ENCODE results near the gene PLXNA4.

The PLXNA4 gene

GRCh38 chr7:132618956-132619305 lies 42.7 kb upstream of the PLXNA4 start:
- no peaks in the 10 kb centered on the region for H3K36me3 ChIP-seq (ENCODE audit: control insufficient read depth in 2 of 2, insufficient read depth in 1 of 2, low read length in 2 of 2)
- no peaks in the 10 kb centered on the region for H3K4me1 ChIP-seq (ENCODE audit: control insufficient read depth, insufficient read depth, low read length)
- no peak overlapping the region for H3K4me3 ChIP-seq (ENCODE audit: low read depth, low read length)
- POLR2A ChIA-PET = no interaction called here
- TF ChIP-seq ZNF664 (tag by site-specific recombination; IDR thresholded peaks at IDR 0.05) = no peak
- TF ChIP-seq ZNF660 (tag by site-specific recombination; IDR thresholded peaks at IDR 0.05) = no peak
- TF ChIP-seq, protein P1, sequence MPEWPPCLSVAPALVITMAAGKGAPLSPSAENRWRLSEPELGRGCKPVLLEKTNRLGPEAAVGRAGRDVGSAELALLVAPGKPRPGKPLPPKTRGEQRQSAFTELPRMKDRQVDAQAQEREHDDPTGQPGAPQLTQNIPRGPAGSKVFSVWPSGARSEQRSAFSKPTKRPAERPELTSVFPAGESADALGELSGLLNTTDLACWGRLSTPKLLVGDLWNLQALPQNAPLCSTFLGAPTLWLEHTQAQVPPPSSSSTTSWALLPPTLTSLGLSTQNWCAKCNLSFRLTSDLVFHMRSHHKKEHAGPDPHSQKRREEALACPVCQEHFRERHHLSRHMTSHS (tag by site-specific recombination; IDR thresholded peaks at IDR 0.05) = no peak
- no peak for TF ChIP-seq ZNF184 (tag by site-specific recombination; IDR thresholded peaks at IDR 0.05)
- no peak for TF ChIP-seq ZNF707 (tag by site-specific recombination; IDR thresholded peaks at IDR 0.05)
- no peak for TF ChIP-seq ZNF843 (tag by site-specific recombination; IDR thresholded peaks at IDR 0.05)
- TF ChIP-seq OSR2 (tag by site-specific recombination; IDR thresholded peaks at IDR 0.05) = no peak
- TF ChIP-seq ZFHX2 (tag by site-specific recombination; conservative IDR thresholded peaks at IDR 0.05) = no peak
- TF ChIP-seq, protein P2, sequence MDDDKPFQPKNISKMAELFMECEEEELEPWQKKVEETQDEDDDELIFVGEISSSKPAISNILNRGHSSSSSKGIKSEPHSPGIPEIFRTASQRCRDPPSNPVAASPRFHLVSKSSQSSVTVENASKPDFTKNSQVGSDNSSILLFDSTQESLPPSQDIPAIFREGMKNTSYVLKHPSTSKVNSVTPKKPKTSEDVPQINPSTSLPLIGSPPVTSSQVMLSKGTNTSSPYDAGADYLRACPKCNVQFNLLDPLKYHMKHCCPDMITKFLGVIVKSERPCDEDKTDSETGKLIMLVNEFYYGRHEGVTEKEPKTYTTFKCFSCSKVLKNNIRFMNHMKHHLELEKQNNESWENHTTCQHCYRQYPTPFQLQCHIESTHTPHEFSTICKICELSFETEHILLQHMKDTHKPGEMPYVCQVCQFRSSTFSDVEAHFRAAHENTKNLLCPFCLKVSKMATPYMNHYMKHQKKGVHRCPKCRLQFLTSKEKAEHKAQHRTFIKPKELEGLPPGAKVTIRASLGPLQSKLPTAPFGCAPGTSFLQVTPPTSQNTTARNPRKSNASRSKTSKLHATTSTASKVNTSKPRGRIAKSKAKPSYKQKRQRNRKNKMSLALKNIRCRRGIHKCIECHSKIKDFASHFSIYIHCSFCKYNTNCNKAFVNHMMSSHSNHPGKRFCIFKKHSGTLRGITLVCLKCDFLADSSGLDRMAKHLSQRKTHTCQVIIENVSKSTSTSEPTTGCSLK (tag by site-specific recombination; IDR thresholded peaks at IDR 0.05) = no peak
- TF ChIP-seq HOXA7 (CRISPR knock-in tag; IDR thresholded peaks at IDR 0.05; ENCODE audit: borderline replicate concordance) = no peak
- TF ChIP-seq ZNF23 (tag by site-specific recombination; IDR thresholded peaks at IDR 0.05; ENCODE audit: borderline replicate concordance) = no peak
- CTCF ChIA-PET = no interaction called here
- no peak overlapping the region for H3K27ac ChIP-seq (ENCODE audit: extremely low read depth, low read depth, low read length)
- H3K9me3 ChIP-seq (ENCODE audit: control insufficient read depth, insufficient read depth, low read depth, low read length) = no peaks in the 10 kb centered on the region

GRCh38 chr7:132618271-132618955 lies 42.1 kb upstream of the PLXNA4 start:
- no peak overlapping the region for H3K27ac ChIP-seq (ENCODE audit: extremely low read depth, low read depth, low read length)
- no peak overlapping the region for H3K4me3 ChIP-seq (ENCODE audit: low read depth, low read length)
- ChIA-PET POLR2A (no interaction called here), CTCF (interaction anchor here (0.5 to 0.6 kb wide), 2 partner anchors 459 to 816 kb away, joined by 3 read pairs; no protein-coding TSS in a partner anchor)
- no peak for TF ChIP-seq GLIS1 (tag by site-specific recombination; IDR thresholded peaks at IDR 0.05)
- no peaks in the 10 kb centered on the region for H3K9me3 ChIP-seq (ENCODE audit: control insufficient read depth, insufficient read depth, low read depth, low read length)
- H3K4me1 ChIP-seq (ENCODE audit: control insufficient read depth, insufficient read depth, low read length) = no peaks in the 10 kb centered on the region
- no peaks in the 10 kb centered on the region for H3K36me3 ChIP-seq (ENCODE audit: control insufficient read depth in 2 of 2, insufficient read depth in 1 of 2, low read length in 2 of 2)

DNA sequence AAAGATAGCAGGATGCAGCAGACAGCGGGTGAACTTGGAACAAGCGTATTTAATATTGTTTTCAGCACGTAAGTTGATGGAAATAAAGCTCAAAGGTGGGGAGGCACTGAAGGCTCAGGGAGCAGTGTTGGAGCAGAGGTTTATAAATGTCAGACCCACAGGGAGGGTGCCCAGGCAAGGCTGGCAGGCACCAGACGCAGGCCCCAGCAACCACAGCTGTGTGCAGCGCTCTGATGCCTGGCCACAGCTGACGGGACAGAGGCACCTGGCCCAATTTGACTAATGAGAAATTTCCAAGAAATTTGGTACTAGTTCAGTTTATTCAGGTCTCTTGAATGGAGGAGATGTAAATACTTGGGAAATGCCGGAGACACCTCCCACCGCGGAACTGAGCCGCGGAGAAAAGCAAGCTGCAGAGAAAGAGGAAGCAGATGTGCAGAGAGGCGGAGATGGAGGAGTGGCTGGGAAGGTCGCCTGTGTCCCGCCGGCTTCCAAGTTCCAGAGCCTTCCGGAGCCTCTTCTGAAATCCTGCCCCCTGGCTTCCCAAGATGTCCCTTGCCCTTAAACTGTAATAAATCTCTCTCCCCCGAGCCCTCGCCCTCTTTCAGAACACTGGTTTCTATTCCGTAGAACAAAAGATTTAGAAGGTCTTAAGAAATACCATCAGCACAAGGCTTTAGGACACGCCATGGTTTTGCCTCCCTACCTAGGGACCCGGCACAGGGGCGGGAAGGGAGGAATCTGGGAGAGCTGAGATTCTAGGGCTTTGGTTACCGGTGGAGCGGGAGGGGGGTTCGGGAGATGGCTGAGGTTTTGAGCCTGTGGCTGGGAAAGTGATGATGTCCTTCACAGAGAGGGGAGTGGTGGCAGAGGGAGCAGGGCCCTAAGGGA lies 38.4 kb upstream of the PLXNA4 start:
- H3K4me1 ChIP-seq (ENCODE audit: control insufficient read depth, insufficient read depth, low read length) = no peaks in the 10 kb centered on the region
- H3K27ac ChIP-seq (ENCODE audit: extremely low read depth, low read depth, low read length) = no peak overlapping the region
- ChIA-PET CTCF (interaction anchor here (1.0 to 1.2 kb wide), 2 partner anchors 32 to 34 kb away, joined by 3 read pairs; no protein-coding TSS in a partner anchor), POLR2A (no interaction called here)
- no peaks in the 10 kb centered on the region for H3K9me3 ChIP-seq (ENCODE audit: control insufficient read depth, insufficient read depth, low read depth, low read length)
- no peak overlapping the region for H3K4me3 ChIP-seq (ENCODE audit: low read depth, low read length)
- H3K36me3 ChIP-seq (ENCODE audit: control insufficient read depth in 2 of 2, insufficient read depth in 1 of 2, low read length in 2 of 2) = no peaks in the 10 kb centered on the region
- TF ChIP-seq ZNF362 (tag by site-specific recombination; IDR thresholded peaks at IDR 0.05) (no peak), ZNF830 (tag by site-specific recombination; IDR thresholded peaks at IDR 0.05; ENCODE audit: low read depth) (no peak), ZNF768 (tag by site-specific recombination; IDR thresholded peaks at IDR 0.05) (no peak), ZNF221 (tag by site-specific recombination; IDR thresholded peaks at IDR 0.05; ENCODE audit: borderline replicate concordance) (no peak), KLF9 (tag by site-specific recombination; IDR thresholded peaks at IDR 0.05; ENCODE audit: low read depth) (no peak), PRDM6 (tag by site-specific recombination; IDR thresholded peaks at IDR 0.05) (no peak), ZNF223 (tag by site-specific recombination; IDR thresholded peaks at IDR 0.05) (no peak), ZNF184 (tag by site-specific recombination; IDR thresholded peaks at IDR 0.05) (no peak), ZSCAN30 (tag by site-specific recombination; IDR thresholded peaks at IDR 0.05) (no peak), ZNF707 (tag by site-specific recombination; IDR thresholded peaks at IDR 0.05) (no peak), HOXC10 (CRISPR knock-in tag; IDR thresholded peaks at IDR 0.05) (no peak)

Measured in HEK293 (cell line).